GM12878 (cell line): ENCODE measurements around the gene MEN1. TPM values are rescaled to one million over a fixed set of nuclear protein-coding genes. Genes with fewer than 3 reads are reported as not detected.

ENCODE experiments used
- ATAC-seq: fragments of 200-7000 bp; cut with Tn5 transposase; 3 replicates; pipeline ENCODE4 v1.9.1; 2020; ENCODE audit warnings: mild to moderate bottlenecking, moderate library complexity
- BruUV-seq: library from RNA; stranded (reverse); fragments of 400-500 nt; replicated peaks from 2 replicates; lab custom pipeline; 2021; lab: Mats Ljungman, UMichigan
- CTCF ChIA-PET: fragments of 300-600 bp; sonication (Branson Sonifier 250); formaldehyde crosslinking; extraction: SDS; loops from one replicate; lab custom pipeline; 2021; ENCODE audit warnings: inconsistent platforms; lab: Yijun Ruan, JAX
- POLR2A ChIA-PET: fragments of 350-600 bp; formaldehyde crosslinking; extraction: SDS; loops from one replicate; lab custom pipeline; 2021; ENCODE audit warnings: inconsistent platforms; lab: Charles Lee
- RAD21 ChIA-PET: fragments of 300-600 bp; sonication (Branson Sonifier 250); formaldehyde crosslinking; loops from one replicate; lab custom pipeline; 2023; ENCODE audit warnings: antibody characterized with exemption; ENCODE audit not compliant: unreplicated experiment; lab: Charles Lee
- SMC1A ChIA-PET: fragments of 300-600 bp; sonication (Branson Sonifier 250); formaldehyde crosslinking; loops from one replicate; lab custom pipeline; 2023; ENCODE audit not compliant: unreplicated experiment, uncharacterized antibody; lab: Charles Lee
- DNase-seq: peaks from one replicate; pipeline ENCODE4 v3.0.0-alpha.2; 2011; ENCODE audit warnings: low read depth, low spot score
- FAIRE-seq: peaks from 3 replicates; lab custom pipeline; 2011; peaks lifted over from hg19 to GRCh38; lab: Jason Lieb, UNC
- H2AFZ ChIP-seq: 2 replicates; pipeline ENCODE4 v1.6.0; 2011; ENCODE audit warnings: low read depth, low read length, control low read depth; ENCODE audit not compliant: control insufficient read depth
- H3K27ac ChIP-seq: 2 replicates; pipeline ENCODE4 v1.5.1; 2011; ENCODE audit warnings: control low read depth; ENCODE audit not compliant: control insufficient read depth, insufficient read depth
- H3K27me3 ChIP-seq, 2 experiments: replicated peaks in 1 of 2; 2 replicates each; pipeline versions ENCODE4 v1.6.0 to v1.6.1; 2011; ENCODE audit warnings: low read length in 1 of 2; ENCODE audit not compliant: control insufficient read depth in 2 of 2, insufficient read depth in 2 of 2
- H3K36me3 ChIP-seq, 2 experiments: 2 replicates each; pipeline ENCODE4 v1.5.1; 2011; ENCODE audit warnings: low read length in 1 of 2; ENCODE audit not compliant: control insufficient read depth in 2 of 2, insufficient read depth in 2 of 2
- H3K4me1 ChIP-seq: 2 replicates; pipeline ENCODE4 v1.6.1; 2011; ENCODE audit warnings: mild to moderate bottlenecking, low read length, moderate library complexity, mixed read lengths; ENCODE audit not compliant: control insufficient read depth, insufficient read depth
- H3K4me2 ChIP-seq: 2 replicates; pipeline ENCODE4 v1.6.0; 2011; ENCODE audit warnings: control low read depth; ENCODE audit not compliant: control insufficient read depth, insufficient read depth
- H3K4me3 ChIP-seq: fragments of 200-600 bp; sonication (generic); 2 replicates; pipeline ENCODE4 v1.5.1; 2016
- H3K79me2 ChIP-seq: 2 replicates; pipeline ENCODE4 v1.6.0; 2011; ENCODE audit warnings: low read length; ENCODE audit not compliant: control insufficient read depth, insufficient read depth
- H3K9ac ChIP-seq: 2 replicates; pipeline ENCODE4 v1.8.0; 2011; ENCODE audit warnings: low read length, control low read depth, mixed read lengths; ENCODE audit not compliant: control insufficient read depth, insufficient read depth
- H3K9me3 ChIP-seq: replicated peaks from 3 replicates; pipeline ENCODE4 v1.5.1; 2011; ENCODE audit warnings: mild to moderate bottlenecking, low read length; ENCODE audit not compliant: control insufficient read depth, insufficient read depth
- H4K20me1 ChIP-seq: 2 replicates; pipeline ENCODE4 v1.6.0; 2011; ENCODE audit not compliant: control insufficient read depth, insufficient read depth
- BMI1 ChIP-seq: fragments of 450-650 bp; IDR thresholded peaks from 2 replicates; pipeline ENCODE4 v1.6.1; 2016; ENCODE audit warnings: mild to moderate bottlenecking, moderate library complexity, borderline replicate concordance
- LARP7 ChIP-seq: fragments of 450-650 bp; IDR thresholded peaks from 2 replicates; pipeline ENCODE4 v1.6.1; 2017; ENCODE audit warnings: mild to moderate bottlenecking
- NFXL1 ChIP-seq: fragments of 450-650 bp; IDR thresholded peaks from 2 replicates; pipeline ENCODE4 v1.6.1; 2017; ENCODE audit warnings: antibody characterized with exemption, mild to moderate bottlenecking, borderline replicate concordance
- SPI1 ChIP-seq: IDR thresholded peaks from 2 replicates; pipeline ENCODE4 v1.6.1; 2011; ENCODE audit warnings: low read depth, mild to moderate bottlenecking, low read length, moderate library complexity, borderline replicate concordance; ENCODE audit not compliant: insufficient read depth
- ZNF687 ChIP-seq: fragments of 450-650 bp; IDR thresholded peaks from 2 replicates; pipeline ENCODE4 v1.6.1; 2017; ENCODE audit warnings: mild to moderate bottlenecking, moderate library complexity
- WGBS: methylation state at CpG from one replicate; pipeline ENCODE4 v1.1.6; 2016; ENCODE audit warnings: low lambda C conversion rate; ENCODE audit not compliant: insufficient replicate concordance, insufficient coverage; ENCODE audit errors: missing lambda C conversion rate; 5-methylcytosine and 5-hydroxymethylcytosine counted together
- in situ Hi-C: fragments of 300-500 bp; cut with MboI; formaldehyde crosslinking; loops from 9 replicates; pipeline ENCODE4 v1.14.3; 2018; ENCODE audit warnings: mixed read lengths
- intact Hi-C: fragments of 100-400 bp; cut with micrococcal nuclease; formaldehyde crosslinking; loops from one replicate; pipeline ENCODE4 v1.14.2; 2022; ENCODE audit not compliant: unreplicated experiment
- polyA plus RNA-seq, 11 experiments: library from polyadenylated mRNA; depleted of rRNA in 4 of 11; unstranded in 6 of 11; stranded (reverse) in 5 of 11; fragments of >200 nt; fragmentation: Nextera tagmentation in 4 of 11; fragmentation: Illumina TruSeq in 1 of 11; extraction: Ambion mirVana in 4 of 11; extraction: Trizol in 1 of 11; gene quantifications; 1 replicate in 1 of 11; 2 replicates in 10 of 11; pipeline versions ENCODE4 v1.2.1 to v1.2.3, GENCODE V29; 2011 to 2016; ENCODE audit warnings: inconsistent platforms in 2 of 11, missing spikeins in 2 of 11, low read depth in 1 of 11
- total RNA-seq, 4 experiments: library from RNA; depleted of rRNA in 3 of 4; stranded (reverse); fragments of >200 nt in 3 of 4; fragmentation: Illumina TruSeq in 1 of 4; extraction: Trizol in 1 of 4; gene quantifications; 2 replicates each; pipeline versions ENCODE4 v1.2.1 to v1.2.3, GENCODE V29; 2013 to 2021

Gene MEN1
- total and polyA plus RNA-seq, 10 of the 15 experiments (the other 5 are each of a cell fraction or from before 2014, with no cell fraction given), result 2.5 to 39.7 (median 20.7) TPM

DNA sequence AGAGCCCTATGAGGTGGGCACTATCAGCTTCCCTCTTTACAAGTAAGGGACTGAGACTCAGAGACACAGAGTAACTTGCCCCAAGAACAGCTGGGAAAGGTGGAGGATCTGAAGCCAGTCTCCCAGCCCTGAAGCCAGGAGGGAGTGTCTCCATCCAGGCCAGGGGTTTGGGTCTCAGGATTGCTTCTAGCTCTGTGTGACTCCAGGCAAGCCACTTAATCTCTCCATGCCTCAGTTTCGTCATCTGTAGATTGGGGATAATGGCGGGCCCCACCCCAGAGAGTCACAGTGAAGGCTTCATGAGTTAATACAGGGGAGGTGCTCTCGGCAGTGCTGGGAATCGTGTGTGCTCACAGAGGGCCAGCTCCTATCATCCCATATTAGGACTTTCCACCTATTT lies 17.9 kb downstream of the MEN1 start:
- SMC1A ChIA-PET, result no interaction called here
- Histone ChIP-seq H3K4me1 (no peaks in the 10 kb centered on the region), H3K4me3 (no peak overlapping the region), H3K36me3 (peaks cover 5 to 22% of the 10 kb centered on the region in 2 experiments; a peak in 3 of 4 replicates), H3K27ac (no peak overlapping the region), H3K79me2 (no peaks in the 10 kb centered on the region), H3K9me3 (no peaks in the 10 kb centered on the region), H2AFZ (no peak overlapping the region), H3K27me3 (no peaks in the 10 kb centered on the region), H3K9ac (no peak overlapping the region), H4K20me1 (no peaks in the 10 kb centered on the region), H3K4me2 (no peak overlapping the region)
- POLR2A ChIA-PET, result interaction anchor here (0.5 kb wide), 1 partner anchor 615 kb away, joined by 4 read pairs; no protein-coding TSS in a partner anchor
- FAIRE-seq (no peak), ATAC-seq (no peak), DNase-seq (no peak)
- intact Hi-C loops (no loop called here), in situ Hi-C loops (no loop called here)
- 94% methylated on average over 4 of the region's 4 CpGs for WGBS
- CTCF ChIA-PET, result interaction anchor here (1.1 kb wide), 1 partner anchor 8 kb away, joined by 5 read pairs; no protein-coding TSS in a partner anchor
- TF ChIP-seq LARP7 (no peak), NFXL1 (no peak)
- RAD21 ChIA-PET, result no interaction called here
- no TSS peak for BruUV-seq

GRCh38 chr11:64791781-64792291 lies 18.5 kb downstream of the MEN1 start:
- Histone ChIP-seq H3K79me2 (no peaks in the 10 kb centered on the region), H3K27me3 (no peaks in the 10 kb centered on the region), H3K27ac (no peak overlapping the region), H4K20me1 (no peaks in the 10 kb centered on the region), H3K4me3 (no peak overlapping the region), H3K36me3 (peaks cover 5 to 16% of the 10 kb centered on the region in 2 experiments; a peak in 3 of 4 replicates), H2AFZ (no peak overlapping the region), H3K9me3 (no peaks in the 10 kb centered on the region), H3K4me1 (no peaks in the 10 kb centered on the region), H3K4me2 (no peak overlapping the region), H3K9ac (no peak overlapping the region)
- ChIA-PET CTCF (interaction anchor here (0.9 to 1.2 kb wide), 2 partner anchors 9 to 10 kb away, joined by 3 read pairs; no protein-coding TSS in a partner anchor), RAD21 (no interaction called here), SMC1A (no interaction called here), POLR2A (interaction anchor here (0.5 kb wide), 1 partner anchor 616 kb away, joined by 4 read pairs; no protein-coding TSS in a partner anchor)
- intact Hi-C loops, result no loop called here
- DNase-seq (no peak), ATAC-seq (no peak), FAIRE-seq (no peak)
- in situ Hi-C loops, result no loop called here
- TF ChIP-seq ZNF687 (no peak), SPI1 (no peak), BMI1 (no peak)
- 95% methylated on average over 9 of the region's 14 CpGs for WGBS
- BruUV-seq, result no TSS peak
